ENCODE results near the gene SLK.

The SLK gene

DNA sequence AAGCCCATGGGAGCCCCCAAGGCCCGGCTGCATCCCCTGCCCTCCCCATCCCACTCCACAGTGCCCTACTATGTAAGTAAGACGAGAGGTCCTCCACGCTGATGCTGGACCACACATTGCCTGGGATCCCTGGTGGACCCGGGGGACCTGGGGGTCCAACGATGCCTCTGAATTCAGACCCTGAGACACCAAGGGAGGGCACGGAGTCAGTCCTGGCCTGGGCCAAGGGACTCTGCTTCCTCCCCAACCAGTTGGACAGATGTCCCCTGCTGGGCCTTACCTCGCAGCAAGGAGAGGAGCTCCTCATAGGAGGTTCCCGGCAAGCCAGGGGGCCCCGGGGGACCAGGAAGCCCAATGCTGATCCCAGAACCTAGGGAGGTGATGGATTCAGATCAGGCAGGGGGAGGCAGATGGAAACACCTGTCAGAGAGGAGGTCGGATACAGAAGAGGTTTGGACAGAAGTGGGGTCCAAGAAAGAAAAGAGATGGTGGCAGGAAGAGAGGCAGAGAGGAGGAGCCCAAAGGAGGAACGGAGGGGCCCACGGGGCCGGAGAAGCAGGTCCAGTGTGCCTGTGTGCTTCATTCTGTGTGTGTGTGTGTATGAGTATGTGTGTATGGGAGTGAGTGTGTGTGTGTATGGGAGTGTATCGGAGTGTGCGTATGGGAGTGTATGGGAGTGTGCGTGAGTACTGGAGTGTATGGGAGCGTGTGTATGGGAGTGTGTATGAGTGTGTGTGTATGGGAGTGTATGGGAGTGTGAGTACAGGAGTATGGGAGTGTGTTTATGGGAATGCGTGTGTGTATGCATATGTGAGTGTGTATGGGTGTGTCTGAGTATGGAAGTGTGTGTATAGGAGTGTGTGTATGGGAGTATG lies 68.5 kb downstream of the SLK start:
- no peak for DNase-seq

DNA sequence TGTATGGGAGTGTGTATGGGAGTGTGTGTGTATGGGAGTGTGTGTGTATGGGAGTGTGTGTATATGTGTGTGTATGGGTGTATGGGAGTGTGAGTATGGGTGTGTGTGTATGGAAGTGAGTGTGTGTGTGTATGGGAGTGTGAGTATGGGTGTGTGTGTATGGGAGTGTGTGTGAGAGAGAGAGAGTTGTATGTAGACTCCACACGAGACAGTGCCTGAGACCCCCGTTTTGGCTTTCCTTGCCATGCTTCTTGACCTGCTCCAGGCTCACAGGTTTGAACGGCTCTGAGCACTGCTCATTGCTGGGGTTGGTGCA lies 69.1 kb downstream of the SLK start:
- no peak for DNase-seq

DNA sequence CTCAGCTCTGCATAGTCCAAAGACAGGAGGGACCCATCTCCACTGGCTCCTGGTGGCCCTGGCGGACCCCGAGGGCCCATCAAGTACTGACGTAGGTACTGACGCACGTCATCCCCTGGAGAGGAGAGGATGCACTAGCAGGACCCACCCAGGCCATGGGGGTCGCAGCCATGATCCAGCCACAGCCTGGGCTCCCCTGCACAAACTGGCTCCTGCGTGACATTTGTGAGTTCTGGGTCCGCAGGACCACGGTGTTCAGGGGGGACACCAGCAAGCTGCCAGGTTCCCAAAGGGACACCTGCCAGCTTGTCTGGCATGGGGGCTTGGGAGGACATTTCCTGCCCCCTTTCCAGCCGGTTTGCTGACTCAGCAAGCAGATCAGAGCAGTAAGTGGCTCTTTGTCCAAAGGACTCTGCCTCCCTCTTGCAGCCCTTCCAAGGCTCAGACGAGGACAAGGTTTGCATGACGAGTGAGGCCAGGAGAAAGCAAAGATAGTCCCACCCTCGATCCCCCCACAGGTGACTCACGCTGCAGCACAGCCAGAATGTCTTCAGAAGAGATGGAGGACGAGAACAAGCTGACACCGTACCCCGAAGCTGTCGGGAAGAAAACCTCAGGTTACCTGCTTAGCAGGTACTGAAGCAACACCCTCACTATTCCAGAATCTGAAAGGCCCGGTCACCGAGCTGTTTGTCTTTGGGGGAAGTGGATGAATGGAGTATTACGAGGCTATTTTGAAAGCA lies 69.7 kb downstream of the SLK start:
- no peak for DNase-seq

DNA sequence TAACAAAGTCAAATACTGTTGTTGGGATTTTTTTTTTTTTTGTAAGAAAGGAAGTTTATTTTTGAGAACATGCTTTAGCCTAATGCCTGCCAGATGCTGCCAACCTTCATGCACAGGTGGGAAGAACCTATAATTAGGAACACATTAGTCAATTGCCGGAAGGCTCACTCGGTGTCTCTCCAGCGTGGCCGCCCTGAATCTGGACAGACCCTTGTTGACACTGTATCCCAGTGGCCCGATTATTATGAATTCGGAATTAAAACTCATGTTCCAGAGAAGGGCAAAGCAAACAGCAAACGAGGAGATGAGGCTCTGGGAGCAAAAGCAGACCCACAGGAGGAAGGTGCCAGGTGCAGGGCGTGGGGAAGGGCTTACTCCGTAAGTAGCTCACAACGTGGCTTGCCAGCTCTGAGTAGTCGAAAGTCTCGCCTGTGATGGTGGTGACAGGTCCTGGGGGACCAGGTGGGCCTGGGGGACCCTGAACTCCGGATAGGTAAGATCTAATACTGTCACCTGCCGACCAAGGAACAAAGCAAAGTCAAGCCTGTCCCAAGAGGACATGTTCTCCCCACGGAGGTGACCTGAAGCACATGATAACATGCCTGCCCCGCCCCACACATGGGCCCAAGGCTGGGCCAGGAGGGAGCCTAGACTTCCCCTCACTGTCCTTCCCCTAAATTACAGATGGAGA lies 70.5 kb downstream of the SLK start:
- DNase-seq: no peak

DNA sequence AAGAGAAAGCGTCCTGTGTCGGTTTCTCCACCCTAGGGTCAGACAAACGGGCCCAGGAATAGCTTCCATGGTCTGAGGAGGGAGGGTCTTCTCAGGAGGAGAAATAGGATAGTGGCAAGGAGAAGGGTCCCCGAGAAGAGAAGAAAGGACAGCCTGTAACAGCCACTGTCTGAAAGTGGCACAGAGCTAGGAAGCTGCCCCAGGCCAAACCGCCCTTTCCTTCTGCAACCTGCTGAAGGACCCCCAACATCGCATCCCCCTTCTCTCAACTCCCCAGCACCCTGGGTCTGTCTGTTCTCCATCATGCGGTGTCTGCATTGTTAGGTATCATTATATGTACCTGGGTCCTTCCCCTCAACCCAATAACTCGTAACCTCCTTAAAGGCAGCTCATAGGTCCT lies 71.6 kb downstream of the SLK start:
- DNase-seq: no peak

DNA sequence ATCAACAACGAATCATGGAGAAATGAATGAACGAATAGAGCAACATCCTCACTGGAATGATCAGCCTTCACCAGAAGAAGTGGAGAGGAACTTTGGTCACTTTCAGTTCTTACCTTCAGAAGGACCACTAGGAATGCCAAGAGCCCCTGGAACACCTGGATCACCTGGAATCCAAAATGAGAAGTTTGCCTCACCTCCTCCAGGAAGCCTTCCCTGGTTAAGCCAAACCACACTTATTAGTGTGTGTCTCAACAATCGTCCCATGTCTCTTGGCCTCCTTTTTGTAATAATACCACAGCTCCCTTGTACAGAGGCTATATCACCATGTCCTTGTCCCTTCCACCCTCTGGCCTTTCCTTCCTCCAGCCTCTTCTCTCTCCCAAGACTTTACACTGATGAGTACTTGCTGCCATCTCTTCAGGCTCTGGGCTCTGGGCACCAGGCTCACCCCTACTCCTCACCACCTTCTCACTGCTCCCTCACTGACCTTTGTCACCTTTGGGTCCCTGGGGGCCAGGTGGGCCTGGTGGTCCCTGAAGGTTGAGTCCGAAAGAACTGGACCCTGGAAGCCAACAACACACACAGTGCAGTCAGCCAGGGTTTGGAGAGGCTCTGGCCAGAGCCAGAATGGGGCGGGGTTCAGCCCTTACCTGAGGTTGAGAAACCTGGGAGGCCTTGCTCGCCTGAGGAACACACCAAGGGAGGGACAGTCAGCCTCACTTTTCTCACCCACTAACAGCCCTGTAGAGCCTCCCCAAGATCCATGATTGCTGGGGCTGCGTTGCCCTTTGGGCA lies 72.2 kb downstream of the SLK start:
- DNase-seq: no peak

DNA sequence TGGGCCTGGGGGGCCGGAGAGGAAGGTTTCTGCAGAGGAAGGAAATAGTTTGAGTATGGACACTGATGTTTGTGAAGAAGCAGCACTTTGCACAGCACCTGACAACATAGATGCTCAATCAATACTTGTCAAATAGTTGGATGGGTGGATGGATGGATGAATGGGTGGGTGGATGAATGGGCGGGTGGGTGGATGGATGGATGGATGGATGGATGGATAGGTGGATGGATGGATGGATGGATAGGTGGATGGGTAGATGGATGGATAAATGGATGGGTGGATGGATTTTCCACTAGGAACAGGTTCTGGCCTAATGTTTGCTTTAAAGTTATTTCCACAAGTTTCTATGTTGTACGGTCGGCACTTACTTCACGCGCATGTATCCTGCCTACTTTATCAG lies 73.4 kb downstream of the SLK start:
- no peak for DNase-seq

DNA sequence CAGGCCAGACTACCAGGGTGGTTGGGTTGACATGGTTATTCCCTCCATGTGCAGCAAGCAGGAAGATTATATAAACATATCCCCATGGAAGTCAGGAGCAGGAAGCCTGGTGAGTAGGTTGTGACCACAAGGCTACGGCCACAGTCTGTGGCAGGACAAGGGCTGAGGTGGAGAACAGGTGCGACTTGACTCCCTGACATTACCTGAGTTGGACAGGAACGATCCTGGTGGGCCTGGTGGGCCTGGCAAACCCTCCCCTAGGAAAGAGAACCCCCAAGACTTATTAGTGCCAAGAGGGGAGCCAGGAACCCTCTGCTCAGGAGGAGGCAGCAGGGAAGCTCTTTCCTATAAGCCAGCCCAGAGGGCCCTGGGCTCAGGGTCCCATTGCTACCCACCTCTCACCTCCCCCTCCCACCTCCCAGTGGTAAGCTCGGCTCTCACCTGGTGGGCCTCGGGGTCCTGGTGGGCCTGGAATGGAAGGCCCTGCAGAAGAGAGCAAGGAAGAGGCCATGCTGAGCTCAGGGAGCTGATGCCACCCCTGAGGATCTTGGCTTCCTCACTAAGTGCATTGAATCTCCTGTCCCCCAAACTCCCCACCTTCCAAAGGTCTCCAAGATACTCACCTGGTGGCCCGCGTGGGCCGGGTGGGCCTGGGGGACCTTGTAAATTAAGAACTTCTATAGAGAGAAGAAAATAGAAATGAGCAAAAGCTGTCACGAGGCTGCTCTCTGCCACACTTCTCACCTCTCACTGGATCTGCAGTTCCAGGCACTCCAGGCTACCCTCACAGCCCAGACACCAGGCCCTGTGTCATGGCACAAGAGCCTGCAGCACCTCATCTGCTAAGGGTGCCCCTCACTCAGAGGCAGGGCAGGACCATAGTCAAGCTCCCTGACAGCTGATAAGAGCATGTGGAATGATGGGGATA lies 74.2 kb downstream of the SLK start:
- peak; percentile 60 for DNase-seq

DNA sequence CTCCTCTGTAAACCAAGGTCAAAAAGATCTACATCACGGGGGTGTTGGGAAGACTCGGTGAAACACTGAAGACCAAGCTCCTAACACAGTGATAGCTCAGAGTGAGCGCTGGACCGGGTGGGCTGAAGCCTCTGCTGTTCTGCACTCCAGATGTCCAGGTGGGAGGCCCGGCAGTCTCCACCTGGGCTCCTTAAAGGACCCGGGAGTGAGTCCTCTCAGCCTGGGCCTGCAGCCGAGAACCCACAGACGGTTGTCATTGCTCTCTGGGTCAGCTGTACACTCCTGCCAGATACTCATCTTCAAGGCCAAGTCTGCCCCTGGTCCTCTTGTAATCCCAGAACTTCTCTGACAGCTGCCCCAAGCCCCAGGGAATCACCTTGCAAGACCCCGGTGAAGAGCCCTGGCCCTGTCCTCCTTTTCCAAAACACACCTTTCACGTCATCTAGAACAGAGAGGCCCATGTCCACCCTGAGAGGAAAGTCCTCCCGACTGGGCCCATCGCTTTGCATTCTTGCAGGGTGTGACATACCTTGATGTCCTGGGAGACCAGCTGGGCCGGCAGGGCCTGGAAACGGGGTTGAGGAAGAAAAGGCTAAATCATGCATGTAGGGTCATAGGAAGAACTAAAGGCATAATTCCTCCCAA lies 75.1 kb downstream of the SLK start:
- DNase-seq: no peak

DNA sequence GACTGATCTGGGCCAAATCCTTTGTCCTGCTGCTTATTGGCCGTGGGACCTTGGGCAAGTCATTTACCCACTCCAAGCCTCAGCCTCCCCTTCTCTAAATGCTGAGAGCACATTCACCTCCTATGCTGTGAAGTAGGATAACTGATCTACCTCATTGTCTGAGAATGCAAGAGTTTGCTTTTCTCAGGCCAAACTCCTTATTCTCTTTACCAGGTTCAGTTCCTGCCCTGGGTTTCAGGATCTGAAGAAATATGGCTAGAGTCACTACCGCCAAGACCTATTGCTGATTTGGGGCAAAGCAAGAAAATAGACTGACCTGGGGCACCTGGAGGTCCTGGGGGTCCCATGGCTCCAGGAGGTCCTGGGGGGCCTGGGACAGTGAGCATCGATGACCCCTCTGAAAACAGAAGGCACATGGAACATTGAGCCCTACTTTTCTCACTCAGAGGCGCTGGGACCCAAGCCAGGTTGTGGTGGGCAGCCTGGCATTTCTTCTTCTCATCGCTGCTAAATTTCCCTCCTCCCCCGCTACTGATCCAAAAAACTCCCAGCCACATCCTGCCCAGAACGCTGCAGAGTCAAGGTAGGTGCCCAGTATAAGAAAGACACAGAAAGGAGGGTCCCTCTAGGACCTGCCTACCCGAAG lies 76.4 kb downstream of the SLK start:
- no peak for DNase-seq

DNA sequence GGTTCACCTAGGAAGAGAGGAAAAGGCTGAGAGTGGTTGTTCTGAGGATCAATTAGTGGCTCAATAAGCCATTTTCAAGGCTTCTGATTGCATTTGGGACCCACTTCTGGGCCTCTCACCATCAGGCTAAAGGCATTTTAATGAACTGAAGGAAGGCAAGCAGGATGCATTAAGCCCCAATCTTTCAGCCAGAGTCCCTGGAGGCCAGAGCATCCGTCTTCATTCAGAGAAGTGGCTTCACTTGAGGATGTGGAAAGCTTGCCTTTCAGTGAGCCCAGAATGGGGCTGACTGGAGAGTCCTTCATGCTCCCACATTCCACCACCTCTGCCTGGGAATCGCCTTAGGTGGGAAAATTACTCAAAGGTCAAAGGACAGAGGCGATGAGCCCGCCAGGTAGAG lies 76.9 kb downstream of the SLK start:
- DNase-seq: no peak

DNA sequence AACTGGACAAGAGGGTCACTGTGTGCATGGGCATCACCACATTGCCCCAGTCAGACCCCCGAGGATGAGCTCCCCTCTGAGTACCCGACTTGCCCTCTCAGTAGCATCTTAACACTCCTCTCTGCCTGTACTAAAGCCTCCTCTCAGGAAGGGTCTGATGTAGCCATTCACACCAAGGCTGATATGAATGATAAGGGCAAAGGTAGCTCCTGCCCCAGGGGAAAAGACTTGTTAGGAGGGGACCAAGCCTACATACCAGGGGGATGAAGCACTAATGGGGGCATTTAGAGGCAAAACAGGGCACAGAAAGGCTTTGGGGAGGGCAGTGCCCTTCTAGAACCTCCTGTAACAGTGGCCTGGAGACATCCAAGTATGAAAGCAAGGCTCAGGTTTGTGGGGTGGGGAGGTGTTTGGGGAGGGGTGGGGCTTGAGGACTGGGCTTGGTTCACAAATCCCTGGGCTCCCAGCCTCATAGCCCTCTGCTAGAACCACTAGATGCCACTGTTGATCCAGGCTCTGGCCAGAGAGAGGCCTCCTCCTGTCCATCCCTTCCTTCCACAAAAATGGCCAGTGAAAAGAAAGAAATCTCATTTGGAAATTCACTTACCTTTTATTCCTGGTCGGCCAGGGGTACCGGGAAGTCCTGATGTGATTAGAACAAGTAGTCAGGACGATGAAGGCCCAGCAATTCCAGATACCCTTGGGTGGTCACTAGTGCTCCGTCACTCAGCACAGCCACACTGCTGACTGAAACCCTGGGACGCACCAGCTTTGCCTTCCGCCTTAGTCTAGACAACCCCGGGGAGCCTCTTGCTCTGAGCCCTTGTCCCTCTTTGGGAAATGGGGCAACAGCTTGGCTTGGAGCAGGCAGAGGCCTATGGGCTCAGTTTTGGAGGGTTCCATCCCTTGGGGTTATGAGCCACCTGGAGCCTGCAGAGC lies 78.5 kb downstream of the SLK start:
- no peak for DNase-seq

DNA sequence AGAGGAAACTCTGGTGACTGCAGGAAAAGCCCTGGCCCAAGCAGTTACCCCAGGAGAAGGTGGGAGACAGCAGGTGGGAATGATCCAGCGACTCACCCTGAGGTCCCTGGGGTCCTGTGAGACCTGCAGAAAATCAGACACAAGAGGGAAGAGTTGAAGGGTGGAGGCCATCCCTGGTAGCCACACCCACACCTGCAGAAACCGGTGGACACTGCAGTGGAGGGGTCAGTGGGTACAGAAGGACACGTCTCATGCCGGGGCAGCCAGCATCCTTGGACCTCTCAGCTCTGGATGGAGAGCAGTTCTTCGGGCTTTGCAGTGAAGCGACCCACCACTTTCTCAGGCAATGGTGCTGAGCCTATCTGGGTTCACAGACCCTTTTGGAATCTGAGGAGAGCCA lies 79.7 kb downstream of the SLK start:
- no peak for DNase-seq

DNA sequence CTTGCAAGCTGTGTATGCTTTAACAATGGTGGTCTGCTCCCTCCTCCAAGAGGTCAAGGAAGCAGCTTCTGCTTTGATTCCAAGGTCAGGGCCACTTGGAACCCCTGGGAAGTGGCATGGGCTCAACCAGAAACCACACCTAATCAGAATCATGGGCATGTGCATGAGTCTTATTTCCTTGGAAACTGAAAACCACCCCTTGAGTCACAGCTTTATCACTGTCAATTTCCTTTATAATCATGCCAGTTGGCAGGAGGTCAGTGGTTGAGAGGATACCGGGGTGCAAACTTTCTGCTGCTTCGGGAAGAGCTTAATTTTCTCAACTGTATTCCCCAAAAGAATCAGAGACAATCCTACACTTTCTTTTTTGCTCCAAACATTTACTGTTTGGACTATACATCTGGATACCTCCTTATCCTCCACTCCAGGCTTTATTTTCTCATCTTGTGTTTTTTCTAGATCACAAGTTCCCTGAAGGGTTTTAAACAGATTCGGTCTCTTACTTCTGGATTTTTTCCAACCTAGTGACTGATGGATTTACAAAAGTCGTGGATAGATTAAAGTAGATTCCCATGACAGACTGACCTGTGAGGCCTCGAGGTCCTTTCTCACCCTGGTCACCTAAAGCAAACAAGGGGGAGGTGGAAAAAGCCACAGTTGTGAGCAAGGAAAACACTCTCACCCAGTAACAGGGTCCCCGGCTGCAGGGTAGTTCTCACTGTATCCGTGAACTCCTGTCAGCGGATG lies 82.7 kb downstream of the SLK start:
- no peak for DNase-seq

DNA sequence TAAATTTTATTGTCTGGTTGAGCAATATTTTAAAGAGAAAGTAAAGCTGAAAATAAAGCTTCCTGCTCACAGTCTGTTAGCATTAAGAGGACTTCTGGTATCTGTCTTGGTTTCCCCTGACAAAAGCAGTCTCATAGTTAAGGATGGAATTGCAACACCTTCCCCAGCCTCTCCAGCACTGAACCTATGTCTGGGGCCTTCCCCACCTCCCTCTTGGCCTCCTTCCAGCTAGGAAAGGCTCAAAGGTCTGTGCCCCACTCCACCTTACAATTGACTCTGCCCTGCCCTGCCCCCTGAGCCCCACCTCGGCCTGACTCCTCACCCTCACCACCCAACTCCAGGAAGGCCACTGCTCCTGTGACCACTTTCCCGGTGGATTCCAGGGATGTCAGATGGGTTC lies 85.5 kb downstream of the SLK start:
- no peak for DNase-seq

DNA sequence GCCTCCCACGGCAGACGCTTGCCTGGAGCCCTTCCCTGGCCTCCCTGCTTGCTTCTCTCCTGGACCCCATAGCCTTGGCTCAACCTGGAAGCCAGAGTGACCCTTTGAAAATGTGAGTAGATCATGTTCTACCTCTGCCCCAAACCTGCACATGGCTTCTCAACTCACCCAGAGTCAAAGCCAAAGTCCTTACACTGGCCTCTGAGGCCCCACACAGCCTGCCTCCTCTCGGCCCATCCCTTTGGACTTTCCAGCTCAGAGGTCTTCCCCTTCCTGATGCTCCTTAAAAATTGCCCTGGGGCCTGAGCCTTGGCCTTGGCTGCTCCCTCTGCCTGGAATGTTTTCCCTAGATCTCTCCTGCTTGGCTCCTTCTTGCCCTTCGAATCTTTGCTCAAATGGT lies 86.3 kb downstream of the SLK start:
- no peak for DNase-seq

DNA sequence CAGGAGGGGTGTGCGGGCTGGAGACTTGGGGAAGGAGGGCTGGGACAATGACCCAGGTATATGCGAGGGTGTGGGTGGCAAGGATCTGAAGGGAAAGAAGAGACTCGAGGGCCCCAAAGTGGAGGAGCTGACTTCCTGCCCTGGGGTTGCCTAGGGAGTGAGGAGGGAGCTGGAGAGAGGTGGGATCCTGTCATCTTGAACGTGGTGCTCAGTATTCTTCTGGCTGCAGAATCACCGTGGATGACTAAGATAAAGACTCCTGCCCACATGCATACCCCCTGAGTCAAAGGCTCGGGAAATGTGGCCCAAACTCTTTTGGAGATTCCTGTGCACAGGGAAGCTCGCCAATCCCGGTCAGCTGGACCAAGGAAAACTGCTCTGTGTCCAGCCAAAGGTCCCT lies 87.5 kb downstream of the SLK start:
- no peak for DNase-seq

DNA sequence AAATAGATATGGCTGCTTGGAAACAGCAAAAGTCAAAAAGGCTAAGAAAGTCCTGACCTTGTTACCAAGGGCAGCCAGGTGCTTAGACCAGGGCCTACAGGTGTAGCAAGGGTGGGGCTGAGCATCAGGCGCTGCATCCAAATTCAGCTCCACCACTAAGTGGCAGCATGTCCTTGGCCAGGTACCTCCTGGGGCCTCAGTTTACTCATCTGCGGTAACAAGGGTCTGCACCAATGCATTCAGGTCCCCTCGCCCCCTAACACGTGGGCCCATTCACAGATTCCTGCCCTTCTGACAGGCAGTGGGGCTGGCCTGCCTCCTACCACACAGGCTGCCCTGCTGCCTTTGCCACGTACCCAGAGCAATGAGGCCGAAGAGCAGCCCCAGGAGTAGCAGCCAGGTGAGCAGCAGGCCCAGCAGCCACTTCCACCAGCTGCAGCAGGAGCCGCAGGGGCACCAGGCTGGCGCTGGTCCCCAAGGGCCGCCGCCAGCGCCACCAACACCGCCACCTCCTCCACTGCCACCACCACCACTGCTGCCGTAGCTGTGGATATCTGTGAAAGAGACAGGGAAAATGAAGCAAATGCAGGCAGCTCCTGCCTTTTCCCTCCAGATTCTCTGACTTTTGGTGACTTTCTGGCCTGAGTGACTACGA lies 89.8 kb downstream of the SLK start:
- no peak for DNase-seq

DNA sequence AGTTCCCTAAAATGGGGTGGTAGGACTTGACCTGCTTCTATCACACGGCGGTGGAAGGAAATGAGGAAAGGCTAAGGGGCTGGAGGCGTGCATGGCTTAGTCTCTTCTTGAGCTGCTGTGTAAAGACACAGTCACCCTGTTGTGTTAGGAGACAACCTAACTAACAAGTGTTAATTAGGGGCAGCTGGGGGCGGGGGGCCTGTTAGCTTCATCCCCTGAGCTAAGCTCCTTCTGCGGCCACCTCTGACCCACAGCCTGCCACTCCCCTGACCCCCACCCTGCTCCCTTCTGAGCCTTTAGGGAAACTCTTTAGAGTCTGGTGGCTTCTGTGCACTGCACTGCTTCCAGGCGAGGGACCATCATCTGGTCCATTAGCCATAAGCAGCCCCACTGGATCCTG lies 90.8 kb downstream of the SLK start:
- DNase-seq: no peak
